ENCODE results near the gene NTN4.

The NTN4 gene

GRCh38 chr12:95608252-95609033, 182.1 kb downstream of the NTN4 start:
- no peak overlapping the region for H3K4me3 ChIP-seq (ENCODE audit: low read length)
- TF ChIP-seq ZNF274 (IDR thresholded peaks at IDR 0.05; ENCODE audit: low read depth, low read length), result no peak

All from GM08714 (cell line).